ENCODE measurements around the gene SELENOO. TPM values are rescaled to one million over a fixed set of nuclear protein-coding genes. Genes with fewer than 3 reads are reported as not detected.
"Not testable (repeated sequence)": the region's sequence is repeated elsewhere in the genome, so short reads cannot be mapped to it uniquely, and the experiment has no call there.

Gene SELENOO
- total and polyA plus RNA-seq, 2 donors (not counting 1 experiment from before 2014, with no cell fraction given): 62.1 to 74.6 TPM

DNA sequence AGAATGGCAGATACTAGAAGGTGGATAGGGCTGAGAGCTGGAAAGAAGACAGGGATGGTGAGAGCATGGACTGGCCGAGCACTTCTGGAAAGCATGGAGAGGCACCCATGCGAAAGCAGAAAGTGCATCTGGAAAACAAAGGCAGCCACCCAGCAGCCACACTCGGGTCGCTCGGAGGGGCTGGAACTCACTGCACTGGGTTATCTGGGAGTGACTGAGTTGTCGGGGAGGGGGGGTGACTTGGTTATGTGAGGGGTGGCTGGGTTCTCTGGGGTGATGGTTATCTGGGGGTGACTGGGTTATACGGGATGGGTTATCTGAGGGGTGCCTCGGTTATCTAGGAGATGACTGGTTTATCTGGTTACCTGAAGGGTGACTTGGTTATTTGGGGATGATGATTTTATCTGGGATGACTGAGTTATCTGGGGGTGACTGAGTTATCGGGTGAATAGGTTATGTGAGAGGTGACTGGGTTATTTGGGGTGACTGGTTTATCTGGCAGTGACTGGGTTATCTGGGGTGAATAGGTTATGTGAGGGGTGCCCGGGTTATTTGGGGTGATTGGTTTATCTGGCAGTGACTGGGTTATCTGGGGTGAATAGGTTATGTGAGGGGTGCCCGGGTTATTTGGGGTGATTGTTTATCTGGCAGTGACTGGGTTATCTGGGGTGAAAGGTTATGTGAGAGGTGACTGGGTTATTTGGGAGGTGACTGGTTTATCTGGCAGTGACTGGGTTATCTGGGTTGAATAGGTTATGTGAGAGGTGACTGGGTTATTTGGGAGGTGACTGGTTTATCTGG, 32.9 kb upstream of the SELENOO start:
- Histone ChIP-seq H2AFZ (ENCODE audit: insufficient read depth, low read depth, low read length, poor library complexity, severe bottlenecking) (no peak overlapping the region), H3K9me3 (ENCODE audit: control extremely low read depth in 1 of 3, control insufficient read depth in 2 of 3, insufficient read depth in 1 of 3, low read length in 2 of 3) (peaks cover 0 to 5% (median 0%) of the 10 kb centered on the region in 3 donors), H3K27me3 (replicated peaks in 1 of 4; ENCODE audit: control extremely low read depth in 1 of 4, control insufficient read depth in 3 of 4, insufficient read depth in 4 of 4, low read length in 3 of 4) (peaks cover 0 to 27% (median 18%) of the 10 kb centered on the region in 4 experiments), H3K4me3 (ENCODE audit: control extremely low read depth in 1 of 5, extremely low read depth in 1 of 5, insufficient read depth in 1 of 5, low read depth in 2 of 5, low read length in 4 of 5) (no peak overlapping the region), H3K79me2 (ENCODE audit: control insufficient read depth, insufficient read depth, low read length) (no peaks in the 10 kb centered on the region), H3K36me3 (replicated peaks in 1 of 2; ENCODE audit: control extremely low read depth in 1 of 2, control insufficient read depth in 1 of 2, extremely low read depth in 1 of 2, insufficient read depth in 2 of 2, low read length in 1 of 2) (no peaks in the 10 kb centered on the region), H4K20me1 (ENCODE audit: control insufficient read depth, insufficient read depth, low read length, poor library complexity, severe bottlenecking) (no peaks in the 10 kb centered on the region), H3K4me1 (ENCODE audit: control insufficient read depth in 2 of 2, insufficient read depth in 2 of 2, low read length in 2 of 2) (peaks cover 12 to 14% of the 10 kb centered on the region in 2 donors), H3K4me2 (replicated peaks; ENCODE audit: low read depth, low read length, poor library complexity, severe bottlenecking) (no peak overlapping the region), H3K27ac (ENCODE audit: low read length in 2 of 2) (no peak overlapping the region), H3K9ac (ENCODE audit: low read length) (no peak overlapping the region)
- ATAC-seq (ENCODE audit: low read depth): no peak
- TF ChIP-seq EZH2 (IDR thresholded peaks at IDR 0.05; ENCODE audit: borderline replicate concordance, insufficient read depth, low read depth, low read length, poor library complexity, severe bottlenecking) (no peak), CTCF (IDR thresholded peaks at IDR 0.05) (no peak)
- no peak overlapping the region for H3K27ac Mint-ChIP-seq
- no peak for DNase-seq
- intact Hi-C loops (cut with micrococcal nuclease): no loop called here
- WGBS (ENCODE audit: insufficient coverage): 80% methylated on average over 11 of the region's 11 CpGs
- no peaks in the 10 kb centered on the region for H3K9me3 Mint-ChIP-seq (ENCODE audit: insufficient read depth)
- H3K27me3 Mint-ChIP-seq: peaks cover 33% of the 10 kb centered on the region
- CTCF ChIA-PET: no interaction called here
- peak overlapping the region; percentile 73 for H3K4me3 Mint-ChIP-seq
- H3K4me1 Mint-ChIP-seq: peaks cover 12% of the 10 kb centered on the region
- POLR2A ChIA-PET: no interaction called here

- ATAC-seq (ENCODE audit: low read depth); H3K4me3 ChIP-seq (ENCODE audit: control extremely low read depth in 1 of 5, extremely low read depth in 1 of 5, insufficient read depth in 1 of 5, low read depth in 2 of 5, low read length in 4 of 5); intact Hi-C loops (cut with micrococcal nuclease); DNase-seq; H3K79me2 ChIP-seq (ENCODE audit: control insufficient read depth, insufficient read depth, low read length); POLR2A ChIA-PET; H3K9me3 ChIP-seq (ENCODE audit: control extremely low read depth in 1 of 3, control insufficient read depth in 2 of 3, insufficient read depth in 1 of 3, low read length in 2 of 3); H3K4me2 ChIP-seq (replicated peaks; ENCODE audit: low read depth, low read length, poor library complexity, severe bottlenecking); H4K20me1 ChIP-seq (ENCODE audit: control insufficient read depth, insufficient read depth, low read length, poor library complexity, severe bottlenecking); H3K27ac ChIP-seq (ENCODE audit: low read length in 2 of 2); H3K36me3 ChIP-seq (replicated peaks in 1 of 2; ENCODE audit: control extremely low read depth in 1 of 2, control insufficient read depth in 1 of 2, extremely low read depth in 1 of 2, insufficient read depth in 2 of 2, low read length in 1 of 2); H3K9ac ChIP-seq (ENCODE audit: low read length); H3K9me3 Mint-ChIP-seq (ENCODE audit: insufficient read depth); H2AFZ ChIP-seq (ENCODE audit: insufficient read depth, low read depth, low read length, poor library complexity, severe bottlenecking): not testable (repeated sequence)
- peaks cover 31% of the 10 kb centered on the region for H3K27me3 Mint-ChIP-seq
- H3K27me3 ChIP-seq (replicated peaks in 1 of 4; ENCODE audit: control extremely low read depth in 1 of 4, control insufficient read depth in 3 of 4, insufficient read depth in 4 of 4, low read length in 3 of 4): peaks cover 0 to 27% (median 18%) of the 10 kb centered on the region in 4 experiments
- 72% methylated on average over 2 of the region's 5 CpGs for WGBS (ENCODE audit: insufficient coverage)
- H3K4me1 ChIP-seq (ENCODE audit: control insufficient read depth in 2 of 2, insufficient read depth in 2 of 2, low read length in 2 of 2): peaks cover 20 to 21% of the 10 kb centered on the region in 2 donors
- peak overlapping the region; percentile 73 for H3K4me3 Mint-ChIP-seq
- peak overlapping the region; percentile 62 for H3K27ac Mint-ChIP-seq
- peaks cover 19% of the 10 kb centered on the region for H3K4me1 Mint-ChIP-seq
- CTCF ChIA-PET: interaction anchor here (0.9 to 1.2 kb wide), 2 partner anchors 20 to 43 kb away, joined by 3 to 4 read pairs; no protein-coding TSS in a partner anchor
Observed at GRCh38 chr22:50168490-50169180, 32.2 kb upstream of the SELENOO start.
